Adrenal gland (tissue), 12 donors: ENCODE results near the gene CYP4F3. TPM values are rescaled to one million over a fixed set of nuclear protein-coding genes. Genes with fewer than 3 reads are reported as not detected.

ENCODE experiments used
- DNase-seq, 7 donors: peaks; one replicate each; pipeline ENCODE4 v3.0.0-alpha.2; 2019 to 2020
- H3K27ac ChIP-seq, 5 donors: fragments of 200-600 bp; sonication (generic) in 4 of 5; 1 replicate in 3 of 5; 2 replicates in 2 of 5; pipeline versions ENCODE4 v1.5.1 to v1.8.0; 2016 to 2020; ENCODE audit warnings: mild to moderate bottlenecking in 1 of 5
- H3K27me3 ChIP-seq: fragments of 200-600 bp; 2 replicates; pipeline ENCODE4 v1.8.0; 2021
- H3K36me3 ChIP-seq, 2 donors: fragments of 200-600 bp; replicated peaks in 1 of 2; 1 replicate in 1 of 2; 2 replicates in 1 of 2; pipeline versions ENCODE4 v1.5.1 to v1.8.0; 2018 to 2022
- H3K4me1 ChIP-seq, 2 donors: fragments of 200-600 bp; replicated peaks in 1 of 2; 1 replicate in 1 of 2; 2 replicates in 1 of 2; pipeline versions ENCODE4 v1.5.1 to v1.8.0; 2018 to 2021
- H3K4me3 ChIP-seq, 4 donors: fragments of 200-600 bp; sonication (generic) in 3 of 4; one replicate each; pipeline ENCODE4 v1.5.1; 2016 to 2018
- H3K9me3 ChIP-seq, 3 donors: fragments of 200-600 bp; sonication (generic) in 1 of 3; replicated peaks in 1 of 3; 1 replicate in 2 of 3; 2 replicates in 1 of 3; pipeline versions ENCODE4 v1.5.1 to v1.8.0; 2016 to 2021
- CTCF ChIP-seq, 6 experiments: fragments of 450-650 bp in 4 of 6; fragments of 200-600 bp in 2 of 6; sonication (generic) in 1 of 6; IDR thresholded peaks; 1 replicate in 5 of 6; 2 replicates in 1 of 6; pipeline versions ENCODE4 v1.5.1 to v1.8.0; 2016 to 2021; ENCODE audit warnings: antibody characterized with exemption in 6 of 6, mild to moderate bottlenecking in 2 of 6, moderate library complexity in 1 of 6
- POLR2A ChIP-seq, 2 donors: fragments of 450-650 bp; IDR thresholded peaks; one replicate each; pipeline ENCODE4 v1.6.1; 2017; ENCODE audit warnings: antibody characterized with exemption in 2 of 2, mild to moderate bottlenecking in 2 of 2, moderate library complexity in 1 of 2
- WGBS, 4 donors: extraction: QIAGEN DNeasy Blood & Tissue Kit in 2 of 4; methylation state at CpG; one replicate each; pipeline versions ENCODE4 v1.1.5 to v1.1.7; 2013 to 2017; 5-methylcytosine and 5-hydroxymethylcytosine counted together
- intact Hi-C, 2 donors: fragments of 100-400 bp; cut with DNase I; formaldehyde crosslinking; loops; one replicate each; pipeline versions ENCODE4 v1.14.1 to v1.15.0; 2022 to 2023
- polyA plus RNA-seq, 3 donors: library from polyadenylated mRNA; stranded (reverse); fragments of 200-250 nt in 2 of 3; fragments of 350-450 nt in 1 of 3; fragmentation: Illumina TruSeq in 1 of 3; extraction: RNeasy Lipid Tissue Mini Kit (QIAGEN cat#74804) in 1 of 3; gene quantifications; one replicate each; pipeline ENCODE4 v1.2.3, GENCODE V29; 2013 to 2014
- total RNA-seq, 9 donors: library from RNA; depleted of rRNA in 4 of 9; stranded (reverse); fragments of >200 nt in 4 of 9; fragments of 120-200 nt in 1 of 9; fragmentation: NEBNext Ultra II Directional in 1 of 9; extraction: Animal tissue kit (Norgen Biotek cat#: 25700) in 1 of 9; gene quantifications; one replicate each; pipeline versions ENCODE4 v1.1.0 to v1.2.4, GENCODE V29; 2013 to 2023
- donor health status: healthy with polysubstance abuse.
- donor health status: Bipolar disorder and iron deficiency.
- donor health status: DM: yes; HTN: yes; CAD: no.
- donor health status: DM: no; HTN: no; CAD: no.
- donor health status: DM: no; HTN: no; CAD: no.
- donor health status: DM: yes; HTN: yes; CAD: no.

Gene CYP4F3
- total and polyA plus RNA-seq, 12 donors = 0.03 to 0.80 (median 0.24) TPM; not detected in 5

- intact Hi-C loops = no loop called here
- 68 to 78% (median 70%) methylated on average over 2 of the region's 2 CpGs for WGBS, 4 donors
- Histone ChIP-seq H3K27ac (no peak overlapping the region), H3K4me1 (no peaks in the 10 kb centered on the region), H3K36me3 (no peaks in the 10 kb centered on the region), H3K4me3 (no peak overlapping the region), H3K9me3 (no peaks in the 10 kb centered on the region), H3K27me3 (no peaks in the 10 kb centered on the region)
- no peak for DNase-seq
- no peak for TF ChIP-seq POLR2A (IDR thresholded peaks at IDR 0.05)
- no peak for TF ChIP-seq CTCF (IDR thresholded peaks at IDR 0.05)
These were observed 5.5 kb upstream of the CYP4F3 start for GRCh38 chr19:15635016-15635805.

GRCh38 chr19:15636026-15636425 is 4.7 kb upstream of the CYP4F3 start:
- no peaks in the 10 kb centered on the region for H3K36me3 ChIP-seq
- H3K27ac ChIP-seq = no peak overlapping the region
- no peak for DNase-seq
- no peaks in the 10 kb centered on the region for H3K4me1 ChIP-seq
- H3K9me3 ChIP-seq = no peaks in the 10 kb centered on the region
- intact Hi-C loops = no loop called here
- no peaks in the 10 kb centered on the region for H3K27me3 ChIP-seq
- 85 to 88% (median 87%) methylated on average over 1 to 2 of the region's 2 CpGs for WGBS, 4 donors
- no peak for TF ChIP-seq POLR2A (IDR thresholded peaks at IDR 0.05)
- no peak for TF ChIP-seq CTCF (IDR thresholded peaks at IDR 0.05)
- H3K4me3 ChIP-seq = no peak overlapping the region

GRCh38 chr19:15639596-15639995 is 1.1 kb upstream of the CYP4F3 start:
- H3K9me3 ChIP-seq = no peaks in the 10 kb centered on the region
- H3K27ac ChIP-seq = no peak overlapping the region
- no peaks in the 10 kb centered on the region for H3K4me1 ChIP-seq
- no peaks in the 10 kb centered on the region for H3K27me3 ChIP-seq
- intact Hi-C loops = no loop called here
- no peak for TF ChIP-seq CTCF (IDR thresholded peaks at IDR 0.05)
- no peak for TF ChIP-seq POLR2A (IDR thresholded peaks at IDR 0.05)
- H3K36me3 ChIP-seq = no peaks in the 10 kb centered on the region
- DNase-seq = no peak
- H3K4me3 ChIP-seq = no peak overlapping the region

- no peak for TF ChIP-seq POLR2A (IDR thresholded peaks at IDR 0.05)
- Histone ChIP-seq H3K4me3 (no peak overlapping the region), H3K27ac (no peak overlapping the region), H3K9me3 (no peaks in the 10 kb centered on the region), H3K27me3 (no peaks in the 10 kb centered on the region), H3K4me1 (no peaks in the 10 kb centered on the region), H3K36me3 (no peaks in the 10 kb centered on the region)
- DNase-seq = no peak
- WGBS, 4 donors = 46 to 79% (median 71%) methylated on average over 8 to 12 of the region's 12 CpGs
- intact Hi-C loops = no loop called here
These were observed 354 bp downstream of the CYP4F3 start for GRCh38 chr19:15640904-15641597.
